ENCODE results near the gene PLEKHF1. TPM values are rescaled to one million over a fixed set of nuclear protein-coding genes. Genes with fewer than 3 reads are reported as not detected.

PLEKHF1 gene
- total RNA-seq, 2 donors from 2014 or later = 2.6 to 2.8 TPM

DNA sequence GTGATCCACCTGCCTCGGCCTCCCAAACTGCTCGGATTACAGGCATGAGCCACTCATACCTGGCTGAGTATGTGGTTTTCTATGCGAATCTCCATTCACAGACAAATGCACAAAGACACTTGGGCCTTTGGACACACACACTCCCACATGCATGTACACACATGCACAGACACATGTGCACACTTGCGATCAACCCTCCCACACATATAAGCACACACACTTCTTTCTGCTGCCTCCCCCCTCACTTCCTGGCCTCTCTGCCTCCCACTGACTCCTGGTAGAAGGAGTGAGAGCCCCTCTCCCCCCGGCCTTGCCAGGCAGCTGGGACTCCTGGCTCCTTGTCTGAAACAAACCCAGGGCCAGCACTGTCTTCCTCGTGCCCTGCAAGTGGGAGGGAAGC, 29.3 kb upstream of the PLEKHF1 start:
- Mint-ChIP-seq H3K36me3 (ENCODE audit: low read depth) (no peaks in the 10 kb centered on the region), H3K4me3 (no peak overlapping the region), H3K4me1 (no peaks in the 10 kb centered on the region), H3K9me3 (no peaks in the 10 kb centered on the region), H3K27ac (no peak overlapping the region), H3K27me3 (ENCODE audit: insufficient read depth) (no peaks in the 10 kb centered on the region)
- WGBS, 2 experiments (ENCODE audit: insufficient coverage in 1 of 2, insufficient read length in 1 of 2) = 92 to 100% methylated on average over 3 to 6 of the region's 6 CpGs
- H3K27me3 ChIP-seq (ENCODE audit: control insufficient read depth, insufficient read depth, low read length, poor library complexity, severe bottlenecking) = no peaks in the 10 kb centered on the region
- H3K36me3 ChIP-seq (ENCODE audit: control insufficient read depth, insufficient read depth, low read length) = no peaks in the 10 kb centered on the region
- no peak overlapping the region for H3K9ac ChIP-seq (ENCODE audit: extremely low read depth, low read length, poor library complexity, severe bottlenecking)
- H3K9me3 ChIP-seq (ENCODE audit: control insufficient read depth, low read length) = no peaks in the 10 kb centered on the region
- TF ChIP-seq, protein P1, sequence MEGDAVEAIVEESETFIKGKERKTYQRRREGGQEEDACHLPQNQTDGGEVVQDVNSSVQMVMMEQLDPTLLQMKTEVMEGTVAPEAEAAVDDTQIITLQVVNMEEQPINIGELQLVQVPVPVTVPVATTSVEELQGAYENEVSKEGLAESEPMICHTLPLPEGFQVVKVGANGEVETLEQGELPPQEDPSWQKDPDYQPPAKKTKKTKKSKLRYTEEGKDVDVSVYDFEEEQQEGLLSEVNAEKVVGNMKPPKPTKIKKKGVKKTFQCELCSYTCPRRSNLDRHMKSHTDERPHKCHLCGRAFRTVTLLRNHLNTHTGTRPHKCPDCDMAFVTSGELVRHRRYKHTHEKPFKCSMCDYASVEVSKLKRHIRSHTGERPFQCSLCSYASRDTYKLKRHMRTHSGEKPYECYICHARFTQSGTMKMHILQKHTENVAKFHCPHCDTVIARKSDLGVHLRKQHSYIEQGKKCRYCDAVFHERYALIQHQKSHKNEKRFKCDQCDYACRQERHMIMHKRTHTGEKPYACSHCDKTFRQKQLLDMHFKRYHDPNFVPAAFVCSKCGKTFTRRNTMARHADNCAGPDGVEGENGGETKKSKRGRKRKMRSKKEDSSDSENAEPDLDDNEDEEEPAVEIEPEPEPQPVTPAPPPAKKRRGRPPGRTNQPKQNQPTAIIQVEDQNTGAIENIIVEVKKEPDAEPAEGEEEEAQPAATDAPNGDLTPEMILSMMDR (conservative IDR thresholded peaks at IDR 0.05) = no peak
- H3K4me3 ChIP-seq (ENCODE audit: low read length) = no peak overlapping the region
- DNase-seq = no peak
- no peak overlapping the region for H3K27ac ChIP-seq (ENCODE audit: low read depth, low read length)
- no peaks in the 10 kb centered on the region for H3K4me1 ChIP-seq (ENCODE audit: control insufficient read depth, insufficient read depth, low read length)

DNA sequence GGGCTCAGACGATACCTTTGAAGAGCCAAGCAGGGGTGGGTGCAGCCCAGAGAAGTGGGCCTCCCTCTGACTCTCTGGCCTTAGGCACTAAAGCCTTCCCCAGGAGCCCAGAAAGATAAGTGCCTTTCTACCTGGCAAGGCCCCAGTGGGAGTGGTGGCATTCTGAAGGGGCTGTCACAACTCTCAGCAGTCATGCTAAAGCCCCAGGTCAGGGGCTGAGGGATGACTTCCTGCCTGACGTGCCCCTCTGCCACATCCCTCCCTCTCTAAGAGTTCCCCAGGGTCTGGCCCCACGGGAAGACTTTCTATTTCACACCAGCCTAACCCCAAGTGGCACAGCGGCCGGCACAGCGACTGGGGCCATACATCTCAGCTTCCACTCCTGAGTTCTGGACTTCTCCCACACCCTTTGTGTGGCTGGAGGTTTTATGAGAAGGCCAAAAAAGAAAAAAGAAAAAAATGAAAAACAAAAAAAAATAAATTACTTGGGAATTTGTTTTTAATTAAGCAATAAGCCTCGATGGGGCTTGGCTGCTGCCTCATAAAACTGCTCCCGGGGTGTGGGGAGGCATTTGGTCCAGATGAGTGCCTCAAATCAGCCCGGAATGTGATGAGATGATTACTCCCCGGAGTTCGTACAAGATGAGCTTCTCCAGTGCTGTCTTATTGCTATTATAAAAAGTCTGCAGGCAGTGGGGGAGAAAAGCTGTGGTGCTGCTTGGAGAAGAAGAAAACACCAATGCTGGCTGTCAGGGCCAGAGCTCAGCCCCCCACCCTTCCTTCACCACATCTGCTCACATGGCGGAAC, 28.5 kb upstream of the PLEKHF1 start:
- H3K9me3 Mint-ChIP-seq = no peaks in the 10 kb centered on the region
- no peaks in the 10 kb centered on the region for H3K36me3 Mint-ChIP-seq (ENCODE audit: low read depth)
- Histone ChIP-seq H3K4me3 (ENCODE audit: low read length) (no peak overlapping the region), H3K4me1 (ENCODE audit: control insufficient read depth, insufficient read depth, low read length) (no peaks in the 10 kb centered on the region), H3K27ac (ENCODE audit: low read depth, low read length) (no peak overlapping the region), H3K27me3 (ENCODE audit: control insufficient read depth, insufficient read depth, low read length, poor library complexity, severe bottlenecking) (no peaks in the 10 kb centered on the region), H3K9me3 (ENCODE audit: control insufficient read depth, low read length) (no peaks in the 10 kb centered on the region), H3K9ac (ENCODE audit: extremely low read depth, low read length, poor library complexity, severe bottlenecking) (no peak overlapping the region), H3K36me3 (ENCODE audit: control insufficient read depth, insufficient read depth, low read length) (no peaks in the 10 kb centered on the region)
- 77 to 82% methylated on average over 4 to 11 of the region's 12 CpGs for WGBS, 2 experiments (ENCODE audit: insufficient coverage in 1 of 2, insufficient read length in 1 of 2)
- no peak overlapping the region for H3K4me3 Mint-ChIP-seq
- no peaks in the 10 kb centered on the region for H3K27me3 Mint-ChIP-seq (ENCODE audit: insufficient read depth)
- no peaks in the 10 kb centered on the region for H3K4me1 Mint-ChIP-seq
- TF ChIP-seq, protein P1 (conservative IDR thresholded peaks at IDR 0.05) = no peak
- H3K27ac Mint-ChIP-seq = no peak overlapping the region
- no peak for DNase-seq

DNA sequence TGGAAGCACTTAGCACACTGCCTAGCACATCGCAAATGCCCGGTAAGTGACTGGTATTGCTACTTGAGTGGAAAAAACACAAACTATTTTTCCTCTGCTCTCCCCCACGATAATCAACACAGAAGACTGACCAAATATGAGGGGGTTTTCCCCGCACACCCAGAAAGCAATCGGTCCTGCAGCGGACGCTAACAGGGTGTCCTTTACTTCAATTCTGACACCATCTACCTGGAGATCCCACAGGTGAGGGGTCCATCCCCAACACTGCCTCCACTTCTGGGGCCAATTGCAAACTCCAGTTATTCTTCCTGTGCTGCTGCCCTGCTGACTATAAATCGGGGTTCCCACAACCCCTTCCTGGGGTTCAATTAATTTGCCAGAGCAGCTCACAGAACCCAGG, 26.2 kb upstream of the PLEKHF1 start:
- no peak for DNase-seq
- no peaks in the 10 kb centered on the region for H3K9me3 Mint-ChIP-seq
- H3K4me1 ChIP-seq (ENCODE audit: control insufficient read depth, insufficient read depth, low read length) = no peaks in the 10 kb centered on the region
- TF ChIP-seq, protein P1 (conservative IDR thresholded peaks at IDR 0.05) = no peak
- H3K4me3 ChIP-seq (ENCODE audit: low read length) = no peak overlapping the region
- H3K27ac ChIP-seq (ENCODE audit: low read depth, low read length) = no peak overlapping the region
- no peaks in the 10 kb centered on the region for H3K36me3 ChIP-seq (ENCODE audit: control insufficient read depth, insufficient read depth, low read length)
- WGBS, 2 experiments (ENCODE audit: insufficient coverage in 1 of 2, insufficient read length in 1 of 2) = 90 to 97% methylated on average over 8 of the region's 8 CpGs
- H3K27ac Mint-ChIP-seq = no peak overlapping the region
- no peak overlapping the region for H3K4me3 Mint-ChIP-seq
- H3K27me3 ChIP-seq (ENCODE audit: control insufficient read depth, insufficient read depth, low read length, poor library complexity, severe bottlenecking) = no peaks in the 10 kb centered on the region
- H3K9ac ChIP-seq (ENCODE audit: extremely low read depth, low read length, poor library complexity, severe bottlenecking) = no peak overlapping the region
- H3K4me1 Mint-ChIP-seq = no peaks in the 10 kb centered on the region
- no peaks in the 10 kb centered on the region for H3K9me3 ChIP-seq (ENCODE audit: control insufficient read depth, low read length)
- no peaks in the 10 kb centered on the region for H3K36me3 Mint-ChIP-seq (ENCODE audit: low read depth)
- no peaks in the 10 kb centered on the region for H3K27me3 Mint-ChIP-seq (ENCODE audit: insufficient read depth)

All from endodermal cell (in vitro differentiated cells).